GM19099 (cell line): ENCODE measurements around the gene HLA-A.

Source experiments
- POLR2A ChIP-seq: IDR thresholded peaks from 3 replicates; pipeline ENCODE4 v1.6.1; 2011; ENCODE audit warnings: low read depth; ENCODE audit not compliant: insufficient read length; ENCODE audit errors: extremely low read depth

Gene HLA-A

GRCh38 chr6:29967379-29968010 lies 25.2 kb downstream of the HLA-A start:
- TF ChIP-seq POLR2A, result no peak

DNA sequence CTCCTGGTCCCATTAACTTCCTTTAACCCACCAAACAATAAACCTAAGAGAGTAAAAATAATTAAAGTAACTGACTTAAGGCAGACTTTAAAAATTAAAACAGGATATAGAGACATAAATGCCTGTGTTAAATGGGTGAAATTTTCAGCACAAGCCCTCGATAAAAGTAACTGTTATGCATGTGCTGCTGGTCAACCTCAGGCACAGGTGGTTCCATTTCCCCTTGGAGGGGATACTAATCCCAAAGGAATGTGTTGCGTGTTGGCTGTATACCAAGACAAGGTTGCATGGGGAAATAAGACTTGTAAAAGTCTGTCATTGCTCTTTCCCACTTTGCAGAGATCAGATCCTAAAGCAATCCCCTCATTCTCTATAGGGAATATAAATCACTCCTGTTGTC lies 25.8 kb downstream of the HLA-A start:
- no peak for TF ChIP-seq POLR2A

GRCh38 chr6:29968905-29969304 lies 26.6 kb downstream of the HLA-A start:
- TF ChIP-seq POLR2A, result no peak

DNA sequence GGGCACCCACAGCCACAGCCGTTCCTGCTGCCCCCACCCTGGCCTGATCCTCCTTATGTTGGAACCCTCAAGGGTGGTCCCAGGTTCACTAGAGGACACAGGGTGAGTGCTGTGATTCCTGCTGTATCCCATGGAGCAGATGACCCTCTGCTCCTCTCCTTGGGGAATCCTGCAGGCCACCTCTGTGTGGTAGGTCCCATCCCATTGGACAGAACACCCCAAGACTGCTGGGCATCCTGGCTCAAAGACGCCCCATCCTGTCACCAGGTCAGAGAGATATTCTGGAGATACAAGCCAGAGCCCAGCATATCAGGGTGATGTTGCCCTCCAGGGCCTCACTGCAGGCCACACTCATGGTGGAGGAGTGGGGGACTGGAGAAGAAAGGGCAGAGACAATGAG lies 28.4 kb downstream of the HLA-A start:
- no peak for TF ChIP-seq POLR2A

DNA sequence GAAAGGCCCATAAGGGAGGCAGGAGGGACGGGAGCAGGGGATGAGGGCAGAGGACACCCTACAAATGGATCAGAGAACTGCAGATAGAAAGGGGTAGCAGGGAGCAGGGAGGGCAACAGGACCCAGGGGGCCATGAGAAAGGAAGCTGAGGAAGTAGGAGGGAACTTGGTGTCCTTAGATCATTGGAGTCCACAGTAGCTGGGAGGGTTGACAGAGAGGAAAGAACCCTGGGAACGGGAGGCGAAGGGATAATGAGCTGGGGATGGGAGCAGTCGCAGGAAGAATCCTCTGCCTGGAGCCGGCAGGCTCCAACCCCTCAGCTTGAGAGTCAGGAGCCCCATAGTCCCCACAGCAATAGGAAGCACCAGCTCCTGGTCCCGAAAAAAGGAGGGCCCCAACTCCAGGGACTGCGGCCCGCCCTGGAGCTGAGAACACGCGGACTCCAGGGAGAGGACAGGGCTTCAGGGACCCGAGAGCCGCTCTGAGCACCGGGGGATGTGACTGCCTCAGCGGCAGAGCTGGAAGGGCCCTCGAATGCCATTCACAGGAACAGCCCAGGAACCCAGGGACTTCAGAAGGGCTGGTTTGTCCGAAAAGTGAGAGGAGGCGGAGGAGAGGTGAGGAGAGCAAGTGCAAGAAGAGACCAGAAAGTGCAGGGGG lies 32.7 kb downstream of the HLA-A start:
- TF ChIP-seq POLR2A, result no peak

- TF ChIP-seq POLR2A, result no peak
Observed at GRCh38 chr6:29975561-29975907, 33.2 kb downstream of the HLA-A start.

DNA sequence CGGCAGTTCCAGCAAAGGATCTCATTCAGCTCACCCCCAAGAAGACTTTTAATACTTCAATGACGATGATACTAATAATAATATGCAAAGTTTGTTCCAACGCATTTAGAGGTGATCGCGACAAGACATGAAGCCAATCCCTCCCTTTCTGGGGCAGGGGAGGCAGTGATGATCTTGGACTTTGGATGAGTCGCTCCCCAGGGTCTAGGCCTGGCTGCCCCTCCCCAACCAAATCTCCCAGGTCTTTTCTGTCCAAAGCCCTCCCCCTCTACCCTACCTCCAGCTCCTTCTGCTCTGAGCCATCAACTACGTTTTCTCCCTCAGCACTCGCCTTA lies 33.9 kb downstream of the HLA-A start:
- no peak for TF ChIP-seq POLR2A

DNA sequence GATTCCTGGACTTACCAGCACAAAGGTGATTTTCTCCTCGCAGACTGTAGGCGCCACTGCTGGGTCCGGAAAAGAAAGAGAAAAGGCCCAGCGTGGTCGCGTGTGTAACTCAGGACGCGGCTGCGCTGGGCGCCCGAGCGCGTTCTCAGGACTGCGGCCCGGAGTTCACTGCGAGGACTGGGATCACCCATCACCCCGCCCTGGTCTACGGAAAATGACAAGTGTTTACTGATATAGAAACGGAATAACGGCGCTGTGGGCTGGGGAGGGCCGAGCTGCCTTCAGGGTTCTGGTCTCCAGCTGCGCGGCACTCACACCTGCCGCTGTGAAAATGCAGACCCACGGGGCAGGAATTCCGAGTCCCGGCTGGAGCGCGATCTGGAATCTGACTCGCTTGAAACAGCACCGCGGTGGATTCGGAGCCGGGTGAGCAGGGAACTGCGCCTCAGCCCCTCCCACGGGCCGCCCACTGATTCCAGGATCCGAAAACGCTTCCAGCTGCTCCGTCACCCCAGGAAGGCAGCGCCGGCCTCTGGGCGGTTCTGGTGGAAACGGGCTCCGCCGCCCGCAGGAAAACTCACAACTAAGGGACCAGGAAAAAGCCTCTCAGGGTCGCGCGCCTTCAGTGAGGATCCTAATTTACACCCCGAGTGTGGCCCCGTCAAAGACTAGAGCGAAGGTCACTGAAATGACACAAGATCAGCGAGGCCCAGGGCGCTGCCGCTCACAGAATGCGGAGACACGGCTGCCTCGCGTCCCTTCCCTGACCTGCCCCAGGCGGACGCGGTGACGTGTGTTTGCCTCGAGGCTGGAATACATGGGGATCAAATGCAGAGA lies 34.5 kb downstream of the HLA-A start:
- no peak for TF ChIP-seq POLR2A

DNA sequence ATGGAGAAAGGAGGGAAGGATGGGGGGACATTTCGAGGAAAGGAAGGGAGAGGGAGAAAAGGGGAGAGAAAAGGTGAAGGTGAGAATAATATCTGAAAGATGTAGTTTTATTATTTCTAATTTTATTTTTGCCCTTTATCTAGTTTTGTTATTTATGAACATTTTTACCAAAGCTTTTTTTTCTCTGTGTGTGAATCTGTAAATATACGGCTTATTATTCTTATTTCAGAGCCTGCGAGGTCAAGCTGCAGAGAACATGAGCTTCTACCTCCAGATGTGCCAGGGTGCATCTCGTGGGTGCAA lies 35.0 kb downstream of the HLA-A start:
- no peak for TF ChIP-seq POLR2A

GRCh38 chr6:29980511-29980910 lies 38.2 kb downstream of the HLA-A start:
- no peak for TF ChIP-seq POLR2A

DNA sequence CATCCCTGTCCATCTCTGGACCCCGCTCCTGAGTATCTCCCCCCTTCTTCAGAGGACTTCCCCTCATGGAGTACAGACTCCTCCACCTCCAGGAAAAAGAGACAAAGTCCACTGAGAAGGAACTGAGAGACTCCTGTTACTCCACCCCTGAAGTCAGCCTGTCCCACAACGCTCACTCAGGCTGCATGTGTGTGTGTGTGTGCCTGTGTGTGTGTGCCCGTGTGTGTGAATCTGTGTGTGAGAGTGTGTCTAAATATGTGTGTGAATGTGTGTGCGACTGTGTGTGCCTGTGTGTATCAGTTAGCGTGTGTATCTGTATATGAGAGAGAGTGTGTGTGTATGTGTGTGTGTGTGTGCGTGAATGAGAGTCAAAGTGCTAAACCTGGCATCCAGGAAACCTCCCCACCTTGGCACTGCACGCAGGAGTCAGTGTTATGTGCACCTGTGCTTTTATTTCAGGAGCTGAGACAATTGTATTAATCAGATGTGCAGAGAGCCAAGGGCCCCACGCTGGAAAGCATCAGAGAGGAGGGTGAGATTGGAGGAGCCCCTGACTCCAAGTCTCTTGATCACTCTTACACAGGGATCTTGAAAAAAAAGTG lies 39.0 kb downstream of the HLA-A start:
- no peak for TF ChIP-seq POLR2A

DNA sequence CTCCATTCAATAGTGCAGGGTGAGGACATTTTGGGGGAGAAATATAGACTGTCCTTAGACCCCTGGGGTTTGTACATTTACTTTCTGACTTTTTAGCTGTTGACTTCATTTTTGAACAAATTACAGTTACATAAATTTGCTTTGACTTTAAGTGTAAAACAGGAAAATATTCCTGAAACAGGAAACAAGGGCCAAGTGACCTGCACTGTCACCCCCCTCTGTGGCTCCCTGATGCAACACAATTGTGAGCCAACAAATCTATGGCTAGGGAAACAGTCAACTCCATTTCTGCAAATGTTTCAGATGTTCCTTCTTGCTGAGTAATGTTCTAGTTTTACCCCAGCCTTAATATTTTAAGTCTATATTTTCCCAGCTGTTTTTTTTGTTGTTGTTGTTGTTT lies 39.8 kb downstream of the HLA-A start:
- no peak for TF ChIP-seq POLR2A

DNA sequence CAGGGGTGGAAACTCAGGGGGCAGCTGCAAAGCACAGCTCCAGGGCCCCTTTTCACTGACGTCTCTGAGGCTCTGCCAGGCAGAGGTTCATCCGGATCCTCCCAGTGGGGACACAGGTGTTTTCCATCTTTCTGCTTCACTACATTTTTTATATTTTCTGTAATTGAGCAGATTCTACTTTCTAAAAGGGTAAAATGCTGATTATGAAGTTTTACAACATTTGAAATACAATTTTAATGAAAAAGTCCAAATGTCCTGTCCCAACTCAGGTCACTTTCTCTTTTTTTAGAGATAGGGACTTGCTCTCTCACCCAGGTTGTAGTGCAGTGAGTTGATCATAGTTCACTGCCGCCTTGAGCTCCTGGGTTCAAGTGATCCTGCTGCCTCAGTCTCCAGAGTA lies 41.9 kb downstream of the HLA-A start:
- TF ChIP-seq POLR2A, result no peak

- TF ChIP-seq POLR2A, result no peak
Observed at GRCh38 chr6:29984992-29985391, 42.7 kb downstream of the HLA-A start.

- TF ChIP-seq POLR2A, result no peak
Observed at GRCh38 chr6:29986179-29986781, 43.9 kb downstream of the HLA-A start.
